Left ventricle myocardium inferior (tissue), 1 donor: ENCODE results near the gene LANCL2. TPM values are rescaled to one million over a fixed set of nuclear protein-coding genes. Genes with fewer than 3 reads are reported as not detected.

ENCODE experiments used
- DNase-seq: peaks from one replicate; pipeline ENCODE4 v3.0.0-alpha.2; 2020
- H3K27ac ChIP-seq: fragments of 200-600 bp; replicated peaks from 2 replicates; pipeline ENCODE4 v1.8.0; 2021
- H3K27me3 ChIP-seq: fragments of 200-600 bp; 2 replicates; pipeline ENCODE4 v1.8.0; 2021; ENCODE audit warnings: low read depth
- H3K36me3 ChIP-seq: fragments of 200-600 bp; 2 replicates; pipeline ENCODE4 v1.8.0; 2021
- H3K4me1 ChIP-seq: fragments of 200-600 bp; 2 replicates; pipeline ENCODE4 v1.8.0; 2021
- H3K4me3 ChIP-seq: fragments of 200-600 bp; 2 replicates; pipeline ENCODE4 v1.8.0; 2021; ENCODE audit warnings: mild to moderate bottlenecking, moderate library complexity
- H3K9me3 ChIP-seq: fragments of 200-600 bp; replicated peaks from 2 replicates; pipeline ENCODE4 v1.8.0; 2021
- CTCF ChIP-seq: fragments of 200-600 bp; IDR thresholded peaks from 2 replicates; pipeline ENCODE4 v1.8.0; 2021; ENCODE audit warnings: antibody characterized with exemption, mild to moderate bottlenecking, borderline replicate concordance
- intact Hi-C: fragments of 100-400 bp; cut with micrococcal nuclease; formaldehyde crosslinking; loops from one replicate; pipeline ENCODE4 v1.11.0; 2022
- total RNA-seq: library from RNA; stranded (reverse); fragmentation: NEBNext Ultra II Directional; extraction: Animal tissue kit (Norgen Biotek cat#: 25700); gene quantifications from one replicate; pipeline ENCODE4 v1.2.1, GENCODE V29; 2021
- donor health status: DM: no; HTN: yes; CAD: no; lungs with severe emphysema.

Gene LANCL2
- total RNA-seq, 1 donor from 2014 or later, result 7.9 TPM

DNA sequence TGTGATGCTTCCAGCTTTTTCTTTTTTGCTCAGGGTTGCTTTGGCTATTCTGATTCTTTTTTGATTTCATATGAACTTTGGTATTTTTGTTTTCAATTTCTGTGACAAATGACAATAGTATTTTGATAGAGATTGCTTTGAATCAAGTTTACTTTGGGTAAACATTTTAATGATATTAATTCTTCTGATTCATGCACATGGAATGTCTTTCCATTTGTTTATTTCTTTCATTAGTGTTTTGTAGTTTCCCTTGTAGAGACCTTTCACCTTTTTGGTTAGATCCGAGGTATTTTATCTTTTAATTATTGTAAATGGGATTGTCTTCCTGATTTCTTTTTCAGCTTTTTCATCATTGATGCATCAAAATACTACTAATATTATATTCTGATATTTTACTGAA lies 93.2 kb downstream of the LANCL2 start:
- TF ChIP-seq CTCF, result no peak
- Histone ChIP-seq H3K27me3 (no peaks in the 10 kb centered on the region), H3K9me3 (peaks cover 38% of the 10 kb centered on the region), H3K4me1 (no peaks in the 10 kb centered on the region), H3K27ac (no peak overlapping the region), H3K4me3 (no peak overlapping the region), H3K36me3 (no peaks in the 10 kb centered on the region)
- no peak for DNase-seq
- intact Hi-C loops, result no loop called here

DNA sequence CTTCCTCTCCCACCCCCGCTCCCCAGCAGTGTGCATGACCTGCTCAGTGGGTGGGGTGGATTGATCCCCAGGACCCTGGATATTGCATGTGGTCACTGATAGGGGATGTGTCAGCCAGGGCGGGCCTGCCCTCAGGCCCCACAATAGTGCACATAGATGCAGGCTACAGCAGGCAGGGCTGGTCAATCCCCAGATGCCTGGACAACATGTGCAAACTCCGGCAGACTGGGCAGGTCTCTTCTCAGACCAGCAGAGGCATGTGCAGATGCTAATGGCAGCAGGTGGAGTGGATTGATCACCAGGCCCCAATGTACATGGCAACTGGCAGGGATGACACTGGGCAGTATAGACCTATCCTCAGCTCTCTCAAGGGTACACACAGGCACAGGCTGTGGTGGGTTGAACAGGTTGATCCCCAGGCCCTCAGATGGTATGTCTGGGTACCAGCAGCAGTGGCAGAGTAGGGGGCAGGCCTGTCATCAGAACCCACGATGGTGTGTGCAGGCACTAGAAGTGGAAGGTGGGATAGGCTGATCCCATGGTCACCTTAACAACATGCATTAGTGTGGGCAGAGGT lies 98.6 kb downstream of the LANCL2 start:
- Histone ChIP-seq H3K9me3 (peaks cover 14% of the 10 kb centered on the region), H3K36me3 (peaks cover 23% of the 10 kb centered on the region)

GRCh38 chr7:55464422-55464821 lies 99.3 kb downstream of the LANCL2 start:
- no peak for DNase-seq
- Histone ChIP-seq H3K27me3 (no peaks in the 10 kb centered on the region), H3K9me3 (peaks cover 7% of the 10 kb centered on the region), H3K4me1 (no peaks in the 10 kb centered on the region), H3K27ac (no peak overlapping the region), H3K36me3 (peaks cover 23% of the 10 kb centered on the region), H3K4me3 (no peak overlapping the region)
- intact Hi-C loops, result no loop called here
- no peak for TF ChIP-seq CTCF

More for the DNA sequence above, 98.6 kb downstream of the LANCL2 start:
- Histone ChIP-seq H3K4me3 (no peak overlapping the region), H3K27ac (no peak overlapping the region), H3K27me3 (no peaks in the 10 kb centered on the region), H3K4me1 (no peaks in the 10 kb centered on the region)
- DNase-seq, result no peak
- intact Hi-C loops, result no loop called here
- no peak for TF ChIP-seq CTCF

- H3K36me3 ChIP-seq, result peaks cover 23% of the 10 kb centered on the region
- no peak overlapping the region for H3K27ac ChIP-seq
- no peaks in the 10 kb centered on the region for H3K27me3 ChIP-seq
- H3K9me3 ChIP-seq, result no peaks in the 10 kb centered on the region
- intact Hi-C loops, result no loop called here
- H3K4me3 ChIP-seq, result no peak overlapping the region
- TF ChIP-seq CTCF, result no peak
- H3K4me1 ChIP-seq, result peaks cover 3% of the 10 kb centered on the region
- DNase-seq, result no peak
These were observed 100.6 kb downstream of the LANCL2 start for GRCh38 chr7:55465691-55466090.

DNA sequence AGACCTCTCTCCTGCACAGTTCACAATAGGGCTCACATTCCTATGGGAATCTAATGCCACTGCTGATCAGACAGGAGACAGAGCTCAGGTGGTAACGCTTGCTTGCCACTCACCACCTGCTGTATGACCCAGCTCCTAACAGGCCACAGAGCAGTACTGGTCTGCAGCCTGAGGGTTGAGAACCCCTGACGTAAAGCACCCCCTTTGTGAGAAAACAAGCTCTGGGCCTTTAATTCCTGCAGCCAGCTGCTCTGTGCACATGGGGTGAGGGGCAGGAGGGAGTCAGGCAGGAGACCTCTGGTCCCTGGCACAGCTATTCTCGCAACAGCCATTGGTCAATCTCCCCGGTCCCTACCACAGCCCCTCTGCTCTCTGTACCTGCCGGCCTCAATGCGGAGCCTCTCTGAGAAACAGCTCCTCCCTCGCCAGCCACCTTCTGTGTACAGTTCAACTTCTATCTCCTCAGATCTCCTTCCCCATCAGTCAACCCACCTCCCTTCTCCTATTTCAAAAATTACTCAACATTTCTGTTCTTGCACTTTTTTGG lies 102.0 kb downstream of the LANCL2 start:
- Histone ChIP-seq H3K9me3 (no peaks in the 10 kb centered on the region), H3K4me3 (no peak overlapping the region), H3K27ac (no peak overlapping the region), H3K36me3 (peaks cover 26% of the 10 kb centered on the region), H3K27me3 (no peaks in the 10 kb centered on the region), H3K4me1 (peaks cover 3% of the 10 kb centered on the region)
- no peak for DNase-seq
- no peak for TF ChIP-seq CTCF
- intact Hi-C loops, result no loop called here
